Gastroesophageal sphincter (tissue), 3 donors: ENCODE data around the gene PNPLA7.

ENCODE experiments used
- CTCF ChIP-seq, 4 experiments: fragments of 200-600 bp in 2 of 4; fragments of 450-650 bp in 2 of 4; sonication (generic) in 1 of 4; IDR thresholded peaks; one replicate each; pipeline ENCODE4 v1.5.1; 2017 to 2019; ENCODE audit warnings: antibody characterized with exemption in 4 of 4, mild to moderate bottlenecking in 2 of 4, moderate library complexity in 2 of 4
- POLR2AphosphoS5 ChIP-seq: sonication (generic); formaldehyde crosslinking; IDR thresholded peaks from one replicate; pipeline ENCODE4 v1.6.1; 2017; ENCODE audit warnings: antibody characterized with exemption

GRCh38 chr9:137416006-137416562 lies 134.1 kb downstream of the PNPLA7 start:
- TF ChIP-seq CTCF (IDR thresholded peaks at IDR 0.05) (no peak), POLR2AphosphoS5 (no peak)
